GM12891 (cell line): ENCODE data around the gene VPS37C.
A peak's percentile ranks its signal among the peaks of the same experiment; 100 is the strongest.
"Not testable (repeated sequence)": the region's sequence is repeated elsewhere in the genome, so short reads cannot be mapped to it uniquely, and the experiment has no call there.

Experiments used
- DNase-seq: peaks from one replicate; pipeline ENCODE4 v3.0.0; 2011; ENCODE audit warnings: low spot score; ENCODE audit not compliant: insufficient read length
- FAIRE-seq: peaks from 2 replicates; lab custom pipeline; 2011; peaks lifted over from hg19 to GRCh38; lab: Jason Lieb, UNC
- PAX5 ChIP-seq: IDR thresholded peaks from 2 replicates; pipeline ENCODE4 v1.6.1; 2011; ENCODE audit warnings: low read length, moderate library complexity, mild to moderate bottlenecking; ENCODE audit not compliant: insufficient read depth, severe bottlenecking
- POLR2A ChIP-seq: IDR thresholded peaks from 2 replicates; pipeline ENCODE4 v1.6.1; 2011; ENCODE audit warnings: low read depth, low read length, control low read depth
- POLR2AphosphoS5 ChIP-seq: IDR thresholded peaks from 2 replicates; pipeline ENCODE4 v1.6.1; 2011; ENCODE audit warnings: low read depth, low read length, control low read depth
- POU2F2 ChIP-seq: IDR thresholded peaks from 2 replicates; pipeline ENCODE4 v1.6.1; 2011; ENCODE audit warnings: low read depth, mild to moderate bottlenecking, control low read depth, low read length, moderate library complexity
- SPI1 ChIP-seq: IDR thresholded peaks from 2 replicates; pipeline ENCODE4 v1.6.1; 2011; ENCODE audit warnings: low read depth, low read length, control low read depth
- TAF1 ChIP-seq: IDR thresholded peaks from 2 replicates; pipeline ENCODE4 v1.6.1; 2011; ENCODE audit warnings: low read depth, low read length, control low read depth

Gene VPS37C

GRCh38 chr11:61102667-61103571 is 58.3 kb downstream of the VPS37C start:
- FAIRE-seq: no peak
- DNase-seq: no peak
- TF ChIP-seq POLR2AphosphoS5 (no peak), PAX5 (no peak), POLR2A (no peak), POU2F2 (no peak), SPI1 (no peak), TAF1 (no peak)

- TF ChIP-seq POLR2A: no peak
- TF ChIP-seq POU2F2: no peak
- TF ChIP-seq PAX5: no peak
- TF ChIP-seq POLR2AphosphoS5: no peak
- no peak for TF ChIP-seq TAF1
- TF ChIP-seq SPI1: no peak
- DNase-seq: no peak
- FAIRE-seq: no peak
These were observed 62.4 kb downstream of the VPS37C start for GRCh38 chr11:61098778-61099177.

GRCh38 chr11:61098261-61098660 is 63.0 kb downstream of the VPS37C start:
- not testable (repeated sequence) for FAIRE-seq, DNase-seq
- 0 out of 2 replicates have a peak, but pooled peaks have one; percentile 4 for TF ChIP-seq SPI1

- peak; percentile 96 for TF ChIP-seq SPI1
- TF ChIP-seq POLR2AphosphoS5: no peak
- TF ChIP-seq POLR2A: no peak
- no peak for FAIRE-seq
These were observed 66.2 kb downstream of the VPS37C start for GRCh38 chr11:61095021-61095420.

GRCh38 chr11:61094167-61094566 is 67.1 kb downstream of the VPS37C start:
- DNase-seq, FAIRE-seq: not testable (repeated sequence)

More at GRCh38 chr11:61095021-61095420, 66.2 kb downstream of the VPS37C start:
- no peak for DNase-seq

- TF ChIP-seq SPI1 (no peak), PAX5 (no peak), TAF1 (no peak), POLR2AphosphoS5 (no peak), POLR2A (no peak), POU2F2 (no peak)
- FAIRE-seq (no peak), DNase-seq (no peak)
These were observed 68.1 kb downstream of the VPS37C start for GRCh38 chr11:61092908-61093763.

GRCh38 chr11:61092280-61092766 is 68.9 kb downstream of the VPS37C start:
- FAIRE-seq: no peak
- DNase-seq: no peak

GRCh38 chr11:61091373-61092279 is 69.6 kb downstream of the VPS37C start:
- no peak for DNase-seq
- no peak for TF ChIP-seq POU2F2
- TF ChIP-seq PAX5: no peak
- no peak; the same call in none of the 2 replicates for TF ChIP-seq POLR2AphosphoS5
- no peak for TF ChIP-seq SPI1
- TF ChIP-seq POLR2A: peak; percentile 33; the same call in 1 of the 2 replicates
- TF ChIP-seq TAF1: 0 out of 2 replicates have a peak, but pooled peaks have one; percentile 22
- FAIRE-seq: peak; percentile 62

More at GRCh38 chr11:61092280-61092766, 68.9 kb downstream of the VPS37C start:
- TF ChIP-seq POU2F2 (0 out of 2 replicates have a peak, but pooled peaks have one; percentile 35), PAX5 (no peak), POLR2AphosphoS5 (peak; percentile 52; the same call in 1 of the 2 replicates), POLR2A (peak; percentile 56; the same call in 1 of the 2 replicates), TAF1 (peak; percentile 68), SPI1 (peak; percentile 58)

- FAIRE-seq: peak; percentile 77
- no peak for DNase-seq
- TF ChIP-seq POLR2AphosphoS5 (no peak), SPI1 (no peak), POU2F2 (no peak), TAF1 (no peak), PAX5 (no peak), POLR2A (no peak)
These were observed 70.2 kb downstream of the VPS37C start for GRCh38 chr11:61090982-61091372.
